GM12878 (cell line): ENCODE results near the gene CLCN2. TPM values are rescaled to one million over a fixed set of nuclear protein-coding genes. Genes with fewer than 3 reads are reported as not detected.

Experiments used
- ATAC-seq: fragments of 200-7000 bp; cut with Tn5 transposase; 3 replicates; pipeline ENCODE4 v1.9.1; 2020; ENCODE audit warnings: mild to moderate bottlenecking, moderate library complexity
- BruUV-seq: library from RNA; stranded (reverse); fragments of 400-500 nt; replicated peaks from 2 replicates; lab custom pipeline; 2021; lab: Mats Ljungman, UMichigan
- CTCF ChIA-PET: fragments of 300-600 bp; sonication (Branson Sonifier 250); formaldehyde crosslinking; extraction: SDS; loops from one replicate; lab custom pipeline; 2021; ENCODE audit warnings: inconsistent platforms; lab: Yijun Ruan, JAX
- POLR2A ChIA-PET: fragments of 350-600 bp; formaldehyde crosslinking; extraction: SDS; loops from one replicate; lab custom pipeline; 2021; ENCODE audit warnings: inconsistent platforms; lab: Charles Lee
- RAD21 ChIA-PET: fragments of 300-600 bp; sonication (Branson Sonifier 250); formaldehyde crosslinking; loops from one replicate; lab custom pipeline; 2023; ENCODE audit warnings: antibody characterized with exemption; ENCODE audit not compliant: unreplicated experiment; lab: Charles Lee
- SMC1A ChIA-PET: fragments of 300-600 bp; sonication (Branson Sonifier 250); formaldehyde crosslinking; loops from one replicate; lab custom pipeline; 2023; ENCODE audit not compliant: unreplicated experiment, uncharacterized antibody; lab: Charles Lee
- DNase-seq: peaks from one replicate; pipeline ENCODE4 v3.0.0-alpha.2; 2011; ENCODE audit warnings: low read depth, low spot score
- FAIRE-seq: peaks from 3 replicates; lab custom pipeline; 2011; peaks lifted over from hg19 to GRCh38; lab: Jason Lieb, UNC
- H2AFZ ChIP-seq: 2 replicates; pipeline ENCODE4 v1.6.0; 2011; ENCODE audit warnings: low read depth, low read length, control low read depth; ENCODE audit not compliant: control insufficient read depth
- H3K27ac ChIP-seq: 2 replicates; pipeline ENCODE4 v1.5.1; 2011; ENCODE audit warnings: control low read depth; ENCODE audit not compliant: control insufficient read depth, insufficient read depth
- H3K27me3 ChIP-seq, 2 experiments: replicated peaks in 1 of 2; 2 replicates each; pipeline versions ENCODE4 v1.6.0 to v1.6.1; 2011; ENCODE audit warnings: low read length in 1 of 2; ENCODE audit not compliant: control insufficient read depth in 2 of 2, insufficient read depth in 2 of 2
- H3K36me3 ChIP-seq, 2 experiments: 2 replicates each; pipeline ENCODE4 v1.5.1; 2011; ENCODE audit warnings: low read length in 1 of 2; ENCODE audit not compliant: control insufficient read depth in 2 of 2, insufficient read depth in 2 of 2
- H3K4me1 ChIP-seq: 2 replicates; pipeline ENCODE4 v1.6.1; 2011; ENCODE audit warnings: mild to moderate bottlenecking, low read length, moderate library complexity, mixed read lengths; ENCODE audit not compliant: control insufficient read depth, insufficient read depth
- H3K4me2 ChIP-seq: 2 replicates; pipeline ENCODE4 v1.6.0; 2011; ENCODE audit warnings: control low read depth; ENCODE audit not compliant: control insufficient read depth, insufficient read depth
- H3K4me3 ChIP-seq: fragments of 200-600 bp; sonication (generic); 2 replicates; pipeline ENCODE4 v1.5.1; 2016
- H3K79me2 ChIP-seq: 2 replicates; pipeline ENCODE4 v1.6.0; 2011; ENCODE audit warnings: low read length; ENCODE audit not compliant: control insufficient read depth, insufficient read depth
- H3K9ac ChIP-seq: 2 replicates; pipeline ENCODE4 v1.8.0; 2011; ENCODE audit warnings: low read length, control low read depth, mixed read lengths; ENCODE audit not compliant: control insufficient read depth, insufficient read depth
- H3K9me3 ChIP-seq: replicated peaks from 3 replicates; pipeline ENCODE4 v1.5.1; 2011; ENCODE audit warnings: mild to moderate bottlenecking, low read length; ENCODE audit not compliant: control insufficient read depth, insufficient read depth
- H4K20me1 ChIP-seq: 2 replicates; pipeline ENCODE4 v1.6.0; 2011; ENCODE audit not compliant: control insufficient read depth, insufficient read depth
- BHLHE40 ChIP-seq, 2 experiments: fragments of 450-650 bp in 1 of 2; IDR thresholded peaks; 2 replicates each; pipeline ENCODE4 v1.6.1; 2011 to 2017; ENCODE audit warnings: low read depth in 2 of 2, borderline replicate concordance in 1 of 2, improper control_type of control experiment in 1 of 2, low read length in 1 of 2, mild to moderate bottlenecking in 1 of 2
- IRF4 ChIP-seq: IDR thresholded peaks from 2 replicates; pipeline ENCODE4 v1.6.1; 2011; ENCODE audit warnings: low read depth, low read length
- KAT2A ChIP-seq: conservative IDR thresholded peaks from 2 replicates; pipeline ENCODE4 v1.6.1; 2011; ENCODE audit warnings: low read depth, low read length; ENCODE audit not compliant: control insufficient read depth
- MEF2A ChIP-seq: IDR thresholded peaks from 2 replicates; pipeline ENCODE4 v1.6.1; 2011; ENCODE audit warnings: low read depth, mild to moderate bottlenecking, low read length, moderate library complexity; ENCODE audit not compliant: insufficient read depth
- NRF1 ChIP-seq: conservative IDR thresholded peaks from 2 replicates; pipeline ENCODE4 v1.6.1; 2011; ENCODE audit warnings: mild to moderate bottlenecking, low read depth, low read length, improper control_type of control experiment
- SIN3A ChIP-seq: IDR thresholded peaks from 2 replicates; pipeline ENCODE4 v1.6.1; 2012; ENCODE audit warnings: low read depth, low read length, improper control_type of control experiment
- SREBF1 ChIP-seq: IDR thresholded peaks from 2 replicates; pipeline ENCODE4 v1.6.1; 2012; ENCODE audit warnings: mild to moderate bottlenecking, low read length
- WRNIP1 ChIP-seq: IDR thresholded peaks from 2 replicates; pipeline ENCODE4 v1.6.1; 2011; ENCODE audit warnings: low read depth, low read length, improper control_type of control experiment, borderline replicate concordance
- WGBS: methylation state at CpG from one replicate; pipeline ENCODE4 v1.1.6; 2016; ENCODE audit warnings: low lambda C conversion rate; ENCODE audit not compliant: insufficient replicate concordance, insufficient coverage; ENCODE audit errors: missing lambda C conversion rate; 5-methylcytosine and 5-hydroxymethylcytosine counted together
- in situ Hi-C: fragments of 300-500 bp; cut with MboI; formaldehyde crosslinking; loops from 9 replicates; pipeline ENCODE4 v1.14.3; 2018; ENCODE audit warnings: mixed read lengths
- intact Hi-C: fragments of 100-400 bp; cut with micrococcal nuclease; formaldehyde crosslinking; loops from one replicate; pipeline ENCODE4 v1.14.2; 2022; ENCODE audit not compliant: unreplicated experiment
- polyA plus RNA-seq, 11 experiments: library from polyadenylated mRNA; depleted of rRNA in 4 of 11; unstranded in 6 of 11; stranded (reverse) in 5 of 11; fragments of >200 nt; fragmentation: Nextera tagmentation in 4 of 11; fragmentation: Illumina TruSeq in 1 of 11; extraction: Ambion mirVana in 4 of 11; extraction: Trizol in 1 of 11; gene quantifications; 1 replicate in 1 of 11; 2 replicates in 10 of 11; pipeline versions ENCODE4 v1.2.1 to v1.2.3, GENCODE V29; 2011 to 2016; ENCODE audit warnings: inconsistent platforms in 2 of 11, missing spikeins in 2 of 11, low read depth in 1 of 11
- total RNA-seq, 4 experiments: library from RNA; depleted of rRNA in 3 of 4; stranded (reverse); fragments of >200 nt in 3 of 4; fragmentation: Illumina TruSeq in 1 of 4; extraction: Trizol in 1 of 4; gene quantifications; 2 replicates each; pipeline versions ENCODE4 v1.2.1 to v1.2.3, GENCODE V29; 2013 to 2021
- TF ChIP-seq, protein P1 (sequence below): fragments of 450-650 bp; IDR thresholded peaks from 2 replicates; pipeline ENCODE4 v1.6.1; 2017; ENCODE audit warnings: mild to moderate bottlenecking

CLCN2 gene
- total and polyA plus RNA-seq, 10 of the 15 experiments (the other 5 are each of a cell fraction or from before 2014, with no cell fraction given) = 0.13 to 2.6 (median 0.85) TPM; not detected in 1

DNA sequence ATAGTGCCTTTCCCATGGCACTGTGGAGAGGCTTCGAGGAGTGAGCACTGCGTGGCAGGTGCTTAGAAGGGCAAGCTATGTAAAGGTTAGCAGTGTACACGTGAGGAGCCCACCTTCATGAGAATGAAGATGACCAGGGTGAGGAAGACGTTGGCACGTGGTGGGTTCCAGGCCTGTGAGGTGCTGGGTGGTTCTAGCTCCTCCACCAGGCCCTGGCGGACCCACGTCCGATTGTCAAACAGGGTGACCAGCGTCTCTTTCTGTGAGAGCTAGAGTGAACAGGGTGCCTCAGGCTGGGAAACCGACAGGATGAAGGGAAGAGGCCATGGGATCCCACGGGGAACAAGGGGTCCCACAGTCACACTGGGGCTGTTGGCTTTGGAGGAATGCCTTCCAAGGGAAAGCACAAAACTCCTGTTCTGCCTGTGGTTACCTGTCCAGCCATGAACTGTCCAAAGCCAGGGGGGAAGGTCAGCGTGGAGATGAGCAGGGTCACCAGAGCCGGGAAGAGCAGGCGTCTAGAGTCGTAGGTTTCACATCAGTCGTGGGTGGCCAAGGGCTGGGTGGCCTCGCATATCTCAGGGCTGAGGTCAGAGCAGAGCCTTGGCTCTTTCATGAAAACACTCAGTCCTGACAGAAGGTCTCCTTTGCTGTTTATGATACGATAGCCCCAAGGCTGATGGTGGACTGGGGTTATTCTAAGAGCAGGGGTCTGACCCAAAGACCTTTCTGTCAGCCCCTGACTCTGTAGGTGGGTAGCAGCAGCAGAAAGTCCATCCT is 6.0 kb downstream of the CLCN2 start:
- DNase-seq (no peak), FAIRE-seq (no peak), ATAC-seq (no peak)
- no TSS peak for BruUV-seq
- Histone ChIP-seq H3K9ac (no peak overlapping the region), H3K4me3 (no peak overlapping the region), H3K4me1 (no peaks in the 10 kb centered on the region), H3K36me3 (no peaks in the 10 kb centered on the region), H3K9me3 (no peaks in the 10 kb centered on the region), H4K20me1 (no peaks in the 10 kb centered on the region), H3K27ac (no peak overlapping the region), H3K27me3 (no peaks in the 10 kb centered on the region; a peak in 1 of 4 replicates), H3K79me2 (no peaks in the 10 kb centered on the region), H2AFZ (no peak overlapping the region), H3K4me2 (no peak overlapping the region)
- ChIA-PET SMC1A (interaction anchor here (0.6 to 1.2 kb wide), 3 partner anchors 16 to 157 kb away, joined by 3 read pairs; no protein-coding TSS in a partner anchor), CTCF (interaction anchor here (0.6 to 3.7 kb wide), 8 partner anchors 15 to 165 kb away, joined by 3 to 16 read pairs (median 4); partner anchors contain the start of gene FAM131A), RAD21 (interaction anchor here (2.6 kb wide), 1 partner anchor 16 kb away, joined by 11 read pairs; no protein-coding TSS in a partner anchor), POLR2A (interaction anchor here (1.2 kb wide), 1 partner anchor 14 kb away, joined by 3 read pairs; no protein-coding TSS in a partner anchor)
- TF ChIP-seq MEF2A = no peak
- no peak for TF ChIP-seq NRF1
- no peak for TF ChIP-seq KAT2A
- no peak for TF ChIP-seq WRNIP1
- TF ChIP-seq SIN3A = no peak
- TF ChIP-seq, protein P1, sequence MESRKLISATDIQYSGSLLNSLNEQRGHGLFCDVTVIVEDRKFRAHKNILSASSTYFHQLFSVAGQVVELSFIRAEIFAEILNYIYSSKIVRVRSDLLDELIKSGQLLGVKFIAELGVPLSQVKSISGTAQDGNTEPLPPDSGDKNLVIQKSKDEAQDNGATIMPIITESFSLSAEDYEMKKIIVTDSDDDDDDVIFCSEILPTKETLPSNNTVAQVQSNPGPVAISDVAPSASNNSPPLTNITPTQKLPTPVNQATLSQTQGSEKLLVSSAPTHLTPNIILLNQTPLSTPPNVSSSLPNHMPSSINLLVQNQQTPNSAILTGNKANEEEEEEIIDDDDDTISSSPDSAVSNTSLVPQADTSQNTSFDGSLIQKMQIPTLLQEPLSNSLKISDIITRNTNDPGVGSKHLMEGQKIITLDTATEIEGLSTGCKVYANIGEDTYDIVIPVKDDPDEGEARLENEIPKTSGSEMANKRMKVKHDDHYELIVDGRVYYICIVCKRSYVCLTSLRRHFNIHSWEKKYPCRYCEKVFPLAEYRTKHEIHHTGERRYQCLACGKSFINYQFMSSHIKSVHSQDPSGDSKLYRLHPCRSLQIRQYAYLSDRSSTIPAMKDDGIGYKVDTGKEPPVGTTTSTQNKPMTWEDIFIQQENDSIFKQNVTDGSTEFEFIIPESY = no peak
- TF ChIP-seq SREBF1 = no peak
- TF ChIP-seq IRF4 = no peak
- TF ChIP-seq BHLHE40 (IDR thresholded peaks at IDR 0.05; ENCODE audit: borderline replicate concordance in 1 of 2, low read depth in 2 of 2, low read length in 1 of 2) = no peak
- in situ Hi-C loops = no loop called here
- WGBS = 56% methylated on average over 18 of the region's 18 CpGs
- intact Hi-C loops = loop anchor here (1.0 kb wide), 1 partner anchor 158 kb away; no protein-coding TSS in a partner anchor
